GM23248 (cell line): ENCODE measurements around the gene MED29. TPM values are rescaled to one million over a fixed set of nuclear protein-coding genes. Genes with fewer than 3 reads are reported as not detected.

Experiments
- DNase-seq: peaks from one replicate; pipeline ENCODE4 v3.0.0-alpha.2; 2015
- H2AFZ ChIP-seq: fragments of 200-600 bp; sonication (generic); 2 replicates; pipeline ENCODE4 v1.6.1; 2016; ENCODE audit warnings: antibody characterized with exemption
- H3F3A ChIP-seq: fragments of 200-600 bp; sonication (generic); 2 replicates; pipeline ENCODE4 v1.6.1; 2016; ENCODE audit warnings: mild to moderate bottlenecking, antibody characterized with exemption, mixed run types; ENCODE audit not compliant: insufficient read depth
- H3K27ac ChIP-seq: fragments of 200-600 bp; sonication (generic); 2 replicates; pipeline ENCODE4 v1.5.1; 2016; ENCODE audit warnings: mild to moderate bottlenecking
- H3K27me3 ChIP-seq: fragments of 200-600 bp; sonication (generic); replicated peaks from 2 replicates; pipeline ENCODE4 v1.6.1; 2016; ENCODE audit warnings: mild to moderate bottlenecking; ENCODE audit not compliant: insufficient read depth
- H3K36me3 ChIP-seq: fragments of 200-600 bp; sonication (generic); 2 replicates; pipeline ENCODE4 v1.6.1; 2016; ENCODE audit warnings: low read depth, mild to moderate bottlenecking
- H3K4me1 ChIP-seq: fragments of 200-600 bp; sonication (generic); 2 replicates; pipeline ENCODE4 v1.6.1; 2016; ENCODE audit warnings: mild to moderate bottlenecking; ENCODE audit not compliant: insufficient read depth
- H3K4me2 ChIP-seq: fragments of 200-600 bp; sonication (generic); one replicate; pipeline ENCODE4 v1.6.1; 2016; ENCODE audit warnings: mild to moderate bottlenecking; ENCODE audit not compliant: unreplicated experiment
- H3K4me3 ChIP-seq: fragments of 200-600 bp; sonication (generic); 2 replicates; pipeline ENCODE4 v1.5.1; 2016; ENCODE audit warnings: mild to moderate bottlenecking
- H3K79me2 ChIP-seq: fragments of 200-600 bp; sonication (generic); 2 replicates; pipeline ENCODE4 v1.6.1; 2016; ENCODE audit warnings: mild to moderate bottlenecking; ENCODE audit not compliant: insufficient read depth
- H3K9ac ChIP-seq: fragments of 200-600 bp; sonication (generic); 2 replicates; pipeline ENCODE4 v1.6.1; 2016; ENCODE audit warnings: mild to moderate bottlenecking
- H3K9me2 ChIP-seq: fragments of 200-600 bp; sonication (generic); 2 replicates; pipeline ENCODE4 v1.6.1; 2016; ENCODE audit warnings: mixed run types, mild to moderate bottlenecking, moderate library complexity; ENCODE audit not compliant: insufficient read depth
- H3K9me3 ChIP-seq: fragments of 200-600 bp; sonication (generic); one replicate; pipeline ENCODE4 v1.6.1; 2017; ENCODE audit warnings: low read depth
- H4K20me1 ChIP-seq: fragments of 200-600 bp; sonication (generic); 2 replicates; pipeline ENCODE4 v1.6.0; 2016; ENCODE audit not compliant: insufficient read depth
- EZH2 ChIP-seq: fragments of 200-600 bp; sonication (generic); IDR thresholded peaks from 2 replicates; pipeline ENCODE4 v1.6.1; 2018; ENCODE audit warnings: antibody characterized with exemption, mild to moderate bottlenecking; ENCODE audit not compliant: insufficient read depth, poor library complexity, severe bottlenecking
- EZH2phosphoT487 ChIP-seq: fragments of 200-600 bp; sonication (generic); IDR thresholded peaks from 2 replicates; pipeline ENCODE4 v1.6.1; 2018; ENCODE audit warnings: antibody characterized with exemption, moderate library complexity, mild to moderate bottlenecking, low read depth; ENCODE audit not compliant: insufficient read depth
- WGBS, 2 experiments: methylation state at CpG; one replicate each; pipeline ENCODE4 v1.1.6; 2015 to 2017; ENCODE audit warnings: low lambda C conversion rate in 2 of 2, low coverage in 1 of 2; ENCODE audit errors: missing lambda C conversion rate in 2 of 2; 5-methylcytosine and 5-hydroxymethylcytosine counted together
- in situ Hi-C: fragments of 300-500 bp; cut with MboI; formaldehyde crosslinking; loops from 2 replicates; pipeline ENCODE4 v1.15.0; 2020
- polyA plus RNA-seq: library from polyadenylated mRNA; unstranded; fragments of >200 nt; fragmentation: Nextera tagmentation; extraction: Ambion mirVana; gene quantifications from 2 replicates; pipeline ENCODE4 v1.2.1, GENCODE V29; 2016
- total RNA-seq: library from RNA; depleted of rRNA; stranded (reverse); fragments of >200 nt; shearing (Covaris generic); gene quantifications from 2 replicates; pipeline ENCODE4 v1.2.3, GENCODE V29; 2014

Gene MED29
- total and polyA plus RNA-seq, 2 experiments from 2014 or later = 27.7 to 39.2 TPM

GRCh38 chr19:39411081-39411831, 20.1 kb downstream of the MED29 start:
- 13 to 14% methylated on average over 9 of the region's 9 CpGs for WGBS, 2 experiments
- in situ Hi-C loops = no loop called here
- TF ChIP-seq EZH2phosphoT487 = no peak
- TF ChIP-seq EZH2 = no peak
- peaks cover 11% of the 10 kb centered on the region; the same call in 1 of the 2 replicates for H3K36me3 ChIP-seq
- peak overlapping the region; percentile 94 for H3K4me2 ChIP-seq
- H2AFZ ChIP-seq = no peak overlapping the region
- peaks cover 29% of the 10 kb centered on the region for H3F3A ChIP-seq
- H3K9me3 ChIP-seq = no peaks in the 10 kb centered on the region
- H3K27me3 ChIP-seq = no peaks in the 10 kb centered on the region
- peaks cover 57% of the 10 kb centered on the region for H3K79me2 ChIP-seq
- peaks cover 17% of the 10 kb centered on the region for H3K4me1 ChIP-seq
- no peaks in the 10 kb centered on the region for H4K20me1 ChIP-seq
- DNase-seq = peak; percentile 73
- peak overlapping the region; percentile 96 for H3K27ac ChIP-seq
- no peaks in the 10 kb centered on the region for H3K9me2 ChIP-seq
- peak overlapping the region; percentile 87 for H3K4me3 ChIP-seq
- peak overlapping the region; percentile 97 for H3K9ac ChIP-seq

GRCh38 chr19:39411832-39412099, 20.6 kb downstream of the MED29 start:
- peak overlapping the region; percentile 97 for H3K9ac ChIP-seq
- in situ Hi-C loops = no loop called here
- peak overlapping the region; percentile 87 for H3K4me3 ChIP-seq
- DNase-seq = peak; percentile 96
- peaks cover 16% of the 10 kb centered on the region for H3K4me1 ChIP-seq
- peaks cover 57% of the 10 kb centered on the region for H3K79me2 ChIP-seq
- peak overlapping the region; percentile 94 for H3K4me2 ChIP-seq
- peaks cover 11% of the 10 kb centered on the region; the same call in 1 of the 2 replicates for H3K36me3 ChIP-seq
- no peaks in the 10 kb centered on the region for H4K20me1 ChIP-seq
- H3K9me3 ChIP-seq = no peaks in the 10 kb centered on the region
- H3K9me2 ChIP-seq = no peaks in the 10 kb centered on the region
- WGBS, 2 experiments = 1 to 2% methylated on average over 7 of the region's 7 CpGs
- peaks cover 29% of the 10 kb centered on the region for H3F3A ChIP-seq
- H3K27ac ChIP-seq = peak overlapping the region; percentile 96
- no peak for TF ChIP-seq EZH2phosphoT487
- no peak for TF ChIP-seq EZH2
- no peaks in the 10 kb centered on the region for H3K27me3 ChIP-seq
- no peak overlapping the region for H2AFZ ChIP-seq

GRCh38 chr19:39412100-39412866, 21.1 kb downstream of the MED29 start, which contains the start of gene PLEKHG2:
Gene PLEKHG2, plus strand, starts transcription at chr19:39412669. Its CDS starts 1,418 bp downstream, at chr19:39414087.
- H3K4me1 ChIP-seq = peaks cover 16% of the 10 kb centered on the region
- H2AFZ ChIP-seq = peak within 1 kb of the TSS; percentile 77
- in situ Hi-C loops = no loop called here
- H3K9me2 ChIP-seq = no peaks in the 10 kb centered on the region
- H3K27me3 ChIP-seq = no peaks in the 10 kb centered on the region
- H3K9ac ChIP-seq = peak within 1 kb of the TSS; percentile 97
- peak within 1 kb of the TSS; percentile 96 for H3K27ac ChIP-seq
- peak within 1 kb of the TSS; percentile 94 for H3K4me2 ChIP-seq
- no peaks in the 10 kb centered on the region for H4K20me1 ChIP-seq
- WGBS, 2 experiments = 1 to 2% methylated on average over 45 to 59 of the region's 60 CpGs
- no peaks in the 10 kb centered on the region for H3K9me3 ChIP-seq
- H3K79me2 ChIP-seq = peaks cover 51% of the 10 kb centered on the region
- DNase-seq = peak; percentile 100
- TF ChIP-seq EZH2phosphoT487 (no peak), EZH2 (no peak)
- peak within 1 kb of the TSS; percentile 87 for H3K4me3 ChIP-seq
- H3K36me3 ChIP-seq = peaks cover 11% of the 10 kb centered on the region; the same call in 1 of the 2 replicates
- peaks cover 29% of the 10 kb centered on the region for H3F3A ChIP-seq

- Histone ChIP-seq H3K9me3 (no peaks in the 10 kb centered on the region), H3K4me3 (peak overlapping the region; percentile 87), H3K9ac (peak overlapping the region; percentile 88), H3K36me3 (peaks cover 11% of the 10 kb centered on the region; the same call in 1 of the 2 replicates), H3K27ac (peak overlapping the region; percentile 69), H2AFZ (peak overlapping the region; percentile 77), H3K4me2 (peak overlapping the region; percentile 92), H3K27me3 (no peaks in the 10 kb centered on the region), H4K20me1 (no peaks in the 10 kb centered on the region), H3F3A (peaks cover 29% of the 10 kb centered on the region), H3K9me2 (no peaks in the 10 kb centered on the region), H3K4me1 (peaks cover 16% of the 10 kb centered on the region), H3K79me2 (peaks cover 46% of the 10 kb centered on the region)
- TF ChIP-seq EZH2phosphoT487 = no peak
- no peak for TF ChIP-seq EZH2
- DNase-seq = no peak
- 1 to 2% methylated on average over 23 to 24 of the region's 24 CpGs for WGBS, 2 experiments
- in situ Hi-C loops = no loop called here
Measured at GRCh38 chr19:39412867-39413271, 21.7 kb downstream of the MED29 start.
